Astrocyte (in vitro differentiated cells and primary cell): ENCODE measurements around the gene NFATC1.

ENCODE experiments used
- EZH2 ChIP-seq: IDR thresholded peaks from 2 replicates; pipeline ENCODE4 v1.6.1; 2012; ENCODE audit warnings: mild to moderate bottlenecking, low read length, inconsistent platforms; ENCODE audit not compliant: insufficient read depth
- TF ChIP-seq, protein P1 (sequence below): IDR thresholded peaks from 2 replicates; pipeline ENCODE4 v1.5.1; 2011; ENCODE audit warnings: low read depth, mild to moderate bottlenecking, inconsistent platforms, low read length, moderate library complexity; ENCODE audit not compliant: insufficient read depth

DNA sequence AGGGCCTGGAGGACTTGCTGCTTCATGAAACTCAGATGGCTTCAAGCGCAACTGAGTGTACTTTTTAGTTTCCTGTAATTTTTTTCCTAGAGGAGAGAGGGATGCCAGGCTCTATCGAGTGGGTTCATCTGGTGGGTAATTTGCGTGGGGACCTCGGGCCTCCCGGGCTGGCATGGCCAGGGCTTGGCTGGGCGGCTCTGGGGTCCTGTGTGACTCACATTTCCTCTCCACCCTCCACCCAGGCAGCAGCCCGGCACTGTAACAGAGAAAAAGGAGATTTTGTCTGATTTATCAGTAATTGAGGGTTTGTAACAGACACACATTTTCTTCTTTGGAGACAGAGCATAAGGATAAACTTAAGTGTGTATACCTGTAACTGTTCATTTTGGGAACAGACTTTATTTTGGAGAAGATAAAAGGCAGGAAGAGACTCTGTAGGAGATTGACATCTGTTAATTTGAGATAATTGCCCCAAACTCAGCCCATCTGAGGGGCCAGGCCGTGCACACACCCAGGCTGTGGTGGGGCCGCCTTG, 64.3 kb downstream of the NFATC1 start:
- TF ChIP-seq, protein P1, sequence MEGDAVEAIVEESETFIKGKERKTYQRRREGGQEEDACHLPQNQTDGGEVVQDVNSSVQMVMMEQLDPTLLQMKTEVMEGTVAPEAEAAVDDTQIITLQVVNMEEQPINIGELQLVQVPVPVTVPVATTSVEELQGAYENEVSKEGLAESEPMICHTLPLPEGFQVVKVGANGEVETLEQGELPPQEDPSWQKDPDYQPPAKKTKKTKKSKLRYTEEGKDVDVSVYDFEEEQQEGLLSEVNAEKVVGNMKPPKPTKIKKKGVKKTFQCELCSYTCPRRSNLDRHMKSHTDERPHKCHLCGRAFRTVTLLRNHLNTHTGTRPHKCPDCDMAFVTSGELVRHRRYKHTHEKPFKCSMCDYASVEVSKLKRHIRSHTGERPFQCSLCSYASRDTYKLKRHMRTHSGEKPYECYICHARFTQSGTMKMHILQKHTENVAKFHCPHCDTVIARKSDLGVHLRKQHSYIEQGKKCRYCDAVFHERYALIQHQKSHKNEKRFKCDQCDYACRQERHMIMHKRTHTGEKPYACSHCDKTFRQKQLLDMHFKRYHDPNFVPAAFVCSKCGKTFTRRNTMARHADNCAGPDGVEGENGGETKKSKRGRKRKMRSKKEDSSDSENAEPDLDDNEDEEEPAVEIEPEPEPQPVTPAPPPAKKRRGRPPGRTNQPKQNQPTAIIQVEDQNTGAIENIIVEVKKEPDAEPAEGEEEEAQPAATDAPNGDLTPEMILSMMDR = no peak
- TF ChIP-seq EZH2 = no peak
